GM19240 (cell line): ENCODE data around the gene OR5K2.
A peak's percentile ranks its signal among the peaks of the same experiment; 100 is the strongest.

Source experiments
- DNase-seq: peaks from one replicate; pipeline ENCODE4 v3.0.0; 2011; ENCODE audit warnings: low spot score; ENCODE audit not compliant: insufficient read length

Gene OR5K2

GRCh38 chr3:98522544-98523281 lies 25.2 kb downstream of the OR5K2 start, which contains the start of gene CLDND1:
Gene CLDND1 (minus strand): TSS chr3:98522902. CDS start chr3:98521424, 1,478 bp downstream.
- DNase-seq, result peak; percentile 55

GRCh38 chr3:98525494-98525893 lies 28.0 kb downstream of the OR5K2 start:
- DNase-seq, result no peak

GRCh38 chr3:98528474-98529346 lies 31.2 kb downstream of the OR5K2 start:
- DNase-seq, result no peak

GRCh38 chr3:98529856-98530459 lies 32.5 kb downstream of the OR5K2 start:
- DNase-seq, result no peak

- DNase-seq, result no peak
These were observed 33.2 kb downstream of the OR5K2 start for GRCh38 chr3:98530676-98531075.

- DNase-seq, result no peak
These were observed 34.3 kb downstream of the OR5K2 start, which contains the start of gene GPR15 for GRCh38 chr3:98531622-98532274. Gene GPR15 (plus strand): TSS chr3:98531978. CDS start chr3:98532034, 56 bp downstream.

GRCh38 chr3:98532275-98532637 lies 34.8 kb downstream of the OR5K2 start:
- no peak for DNase-seq

- no peak for DNase-seq
These were observed 35.5 kb downstream of the OR5K2 start for GRCh38 chr3:98532709-98533571.

GRCh38 chr3:98534168-98534567 lies 36.7 kb downstream of the OR5K2 start:
- DNase-seq, result no peak

GRCh38 chr3:98534734-98535133 lies 37.3 kb downstream of the OR5K2 start:
- no peak for DNase-seq

- DNase-seq, result no peak
These were observed 39.1 kb downstream of the OR5K2 start for GRCh38 chr3:98536456-98537017.

GRCh38 chr3:98540346-98540745 lies 42.9 kb downstream of the OR5K2 start:
- no peak for DNase-seq

GRCh38 chr3:98541695-98542094 lies 44.2 kb downstream of the OR5K2 start:
- DNase-seq, result no peak

- no peak for DNase-seq
These were observed 45.1 kb downstream of the OR5K2 start for GRCh38 chr3:98542623-98543022.

- no peak for DNase-seq
These were observed 48.5 kb downstream of the OR5K2 start for GRCh38 chr3:98545940-98546339.
